HG03175 (cell line): Measurements from ENCODE around the gene ZNF81.
"Not testable (repeated sequence)": the region's sequence is repeated elsewhere in the genome, so short reads cannot be mapped to it uniquely, and the experiment has no call there.

Experiments
- ATAC-seq: cut with Tn5 transposase; IDR thresholded peaks from one replicate; pipeline ENCODE4 v1.9.1; 2021; ENCODE audit warnings: mild to moderate bottlenecking, moderate library complexity; ENCODE audit not compliant: unreplicated experiment

ZNF81 gene

GRCh38 chrX:47931970-47932369 lies 95.3 kb downstream of the ZNF81 start:
- not testable (repeated sequence) for ATAC-seq

- no peak for ATAC-seq
These were observed 97.2 kb downstream of the ZNF81 start for GRCh38 chrX:47933946-47934345.

- ATAC-seq: no peak
These were observed 99.7 kb downstream of the ZNF81 start for GRCh38 chrX:47936224-47936939.

GRCh38 chrX:47936940-47937317 lies 100.2 kb downstream of the ZNF81 start:
- no peak for ATAC-seq

GRCh38 chrX:47940448-47940847 lies 103.7 kb downstream of the ZNF81 start:
- no peak for ATAC-seq

GRCh38 chrX:47941423-47941822 lies 104.7 kb downstream of the ZNF81 start:
- ATAC-seq: no peak

GRCh38 chrX:47955295-47955694 lies 118.6 kb downstream of the ZNF81 start:
- ATAC-seq: not testable (repeated sequence)

- no peak for ATAC-seq
These were observed 119.3 kb downstream of the ZNF81 start for GRCh38 chrX:47956016-47956415.

- ATAC-seq: not testable (repeated sequence)
These were observed 121.5 kb downstream of the ZNF81 start for GRCh38 chrX:47958206-47958605.

- no peak for ATAC-seq
These were observed 122.2 kb downstream of the ZNF81 start for GRCh38 chrX:47958761-47959342.

GRCh38 chrX:47960406-47960805 lies 123.7 kb downstream of the ZNF81 start:
- ATAC-seq: no peak

- ATAC-seq: not testable (repeated sequence)
These were observed 125.1 kb downstream of the ZNF81 start for GRCh38 chrX:47961830-47962229.

- not testable (repeated sequence) for ATAC-seq
These were observed 128.8 kb downstream of the ZNF81 start for GRCh38 chrX:47965526-47965925.
